GM19240 (cell line): ENCODE measurements around the gene RAB14.

Source experiments
- DNase-seq: peaks from one replicate; pipeline ENCODE4 v3.0.0; 2011; ENCODE audit warnings: low spot score; ENCODE audit not compliant: insufficient read length

The RAB14 gene

DNA sequence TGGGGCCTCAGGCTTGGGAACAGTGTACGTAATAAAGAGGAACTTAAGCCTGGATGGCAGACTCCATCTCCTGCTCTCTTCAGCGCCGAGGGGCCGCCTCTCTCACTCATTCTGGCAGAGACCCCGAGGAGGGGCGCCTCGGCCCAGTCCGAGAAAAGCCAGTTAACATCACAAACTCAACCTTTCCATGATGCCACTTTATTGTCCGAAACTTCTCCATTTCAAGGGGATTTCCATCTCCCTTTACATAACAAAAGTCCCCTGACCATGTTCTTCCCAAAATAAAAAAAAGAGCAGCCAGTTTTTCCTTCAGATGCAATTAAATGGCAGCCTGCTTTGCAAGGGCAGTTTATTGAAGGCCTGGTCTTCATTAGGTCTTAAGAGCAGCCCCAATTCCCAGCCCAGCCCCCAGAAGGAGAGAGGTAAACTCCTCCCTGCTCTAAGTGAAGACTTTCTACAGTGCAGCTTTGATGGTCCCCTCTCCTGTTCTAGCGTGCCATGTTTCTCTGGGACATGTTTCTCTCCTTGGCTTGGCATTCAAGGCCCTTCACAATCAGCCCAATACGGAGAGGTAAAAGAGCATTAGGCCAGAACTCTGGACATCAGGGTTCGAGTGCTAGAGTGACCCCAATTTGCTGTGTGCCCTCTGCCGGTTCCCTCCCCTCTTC lies 19.5 kb upstream of the RAB14 start:
- DNase-seq: no peak

DNA sequence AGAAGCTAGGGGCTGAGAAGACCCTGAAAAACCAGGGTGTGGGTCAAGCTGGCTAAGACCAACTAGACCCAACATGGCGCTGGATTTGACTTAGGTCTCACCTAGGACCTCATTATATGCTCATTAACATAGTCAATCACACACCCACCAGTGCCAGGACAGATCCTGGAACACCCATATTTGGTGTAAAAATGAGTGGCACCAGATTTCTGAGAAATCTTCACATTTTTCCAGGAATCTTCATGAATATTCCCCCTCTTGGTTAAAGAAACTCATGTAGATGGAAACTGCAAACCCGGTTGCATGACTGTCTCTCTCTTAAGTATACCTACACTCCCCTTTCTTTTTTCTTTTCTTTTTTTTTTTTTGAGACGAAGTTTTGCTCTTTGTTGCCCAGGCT lies 17.9 kb upstream of the RAB14 start:
- DNase-seq: no peak

- no peak for DNase-seq
These were observed 16.8 kb upstream of the RAB14 start for GRCh38 chr9:121218357-121219027.

DNA sequence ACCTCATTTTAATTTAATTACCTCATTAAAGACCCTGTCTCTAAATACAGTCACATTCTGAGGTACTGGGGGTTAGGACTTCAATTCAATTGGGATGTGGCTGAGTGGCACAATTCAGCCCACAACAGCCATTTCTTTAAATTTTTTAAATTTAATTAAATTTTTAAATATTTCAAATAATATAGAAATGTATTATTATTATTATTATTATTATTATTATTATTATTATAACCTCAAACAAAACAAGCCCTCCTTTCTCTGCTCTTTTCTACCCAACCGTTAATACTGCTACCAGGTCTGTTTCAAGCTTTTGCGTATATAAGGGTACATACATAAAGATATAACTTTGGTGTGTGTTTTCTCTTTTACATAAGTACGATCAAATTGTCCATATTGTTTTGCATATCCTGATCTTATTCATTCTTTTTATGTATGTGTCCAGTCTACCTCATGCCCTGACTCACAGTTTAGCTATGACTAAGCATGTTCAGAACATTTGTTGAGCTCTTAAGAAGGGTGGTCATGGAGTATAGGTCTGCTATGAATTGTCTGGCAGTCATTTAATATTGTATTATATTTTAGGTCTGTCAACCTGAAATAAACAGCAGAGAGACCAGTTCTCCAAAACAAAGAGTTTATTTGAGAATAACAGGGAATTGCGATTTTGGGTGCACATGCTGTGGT lies 16.1 kb upstream of the RAB14 start:
- DNase-seq: no peak

DNA sequence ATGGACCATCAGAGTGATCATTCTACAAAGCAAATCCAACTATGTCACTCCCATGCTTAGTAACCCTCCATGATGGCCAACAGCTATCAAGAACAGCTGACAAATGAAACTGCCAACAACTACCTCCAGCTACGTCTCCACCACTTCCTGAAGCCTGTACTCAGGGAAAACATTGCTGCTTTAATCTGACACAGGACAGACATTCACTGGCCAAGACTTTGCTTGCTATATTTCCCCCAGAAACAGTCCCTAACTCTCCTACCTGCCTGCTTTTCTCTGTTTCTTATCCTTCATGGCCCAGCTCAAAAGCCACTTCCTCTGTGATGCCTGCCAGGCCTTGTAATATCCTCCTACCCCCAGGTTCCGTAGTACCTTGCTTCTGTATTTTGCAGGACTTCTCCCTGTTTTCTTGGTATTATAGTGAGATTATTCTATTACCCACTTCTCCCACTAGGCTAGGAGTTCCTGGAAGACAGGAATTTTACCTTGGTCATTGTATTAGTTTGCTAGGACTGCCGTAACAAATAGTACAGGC lies 14.7 kb upstream of the RAB14 start:
- no peak for DNase-seq

DNA sequence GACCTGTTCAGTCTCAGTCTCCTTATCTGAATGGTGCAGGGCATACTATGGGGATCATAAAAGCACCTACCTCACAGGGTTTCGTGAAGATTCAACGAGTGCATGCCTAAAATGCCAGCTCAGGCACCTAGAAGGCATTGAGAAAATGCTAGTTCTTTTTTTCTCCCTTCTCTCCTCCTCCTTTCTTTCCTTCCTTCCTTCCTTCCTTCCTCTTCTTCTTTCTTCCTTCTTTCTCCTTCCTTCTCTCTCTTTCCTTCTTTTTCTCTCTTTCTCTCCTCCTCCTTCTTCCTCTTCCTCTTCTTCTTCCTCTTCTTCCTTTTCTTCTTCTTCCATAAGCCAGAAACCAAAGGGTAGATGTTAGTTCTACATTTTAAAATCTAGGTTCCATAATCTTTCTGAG lies 12.3 kb upstream of the RAB14 start:
- DNase-seq: no peak

DNA sequence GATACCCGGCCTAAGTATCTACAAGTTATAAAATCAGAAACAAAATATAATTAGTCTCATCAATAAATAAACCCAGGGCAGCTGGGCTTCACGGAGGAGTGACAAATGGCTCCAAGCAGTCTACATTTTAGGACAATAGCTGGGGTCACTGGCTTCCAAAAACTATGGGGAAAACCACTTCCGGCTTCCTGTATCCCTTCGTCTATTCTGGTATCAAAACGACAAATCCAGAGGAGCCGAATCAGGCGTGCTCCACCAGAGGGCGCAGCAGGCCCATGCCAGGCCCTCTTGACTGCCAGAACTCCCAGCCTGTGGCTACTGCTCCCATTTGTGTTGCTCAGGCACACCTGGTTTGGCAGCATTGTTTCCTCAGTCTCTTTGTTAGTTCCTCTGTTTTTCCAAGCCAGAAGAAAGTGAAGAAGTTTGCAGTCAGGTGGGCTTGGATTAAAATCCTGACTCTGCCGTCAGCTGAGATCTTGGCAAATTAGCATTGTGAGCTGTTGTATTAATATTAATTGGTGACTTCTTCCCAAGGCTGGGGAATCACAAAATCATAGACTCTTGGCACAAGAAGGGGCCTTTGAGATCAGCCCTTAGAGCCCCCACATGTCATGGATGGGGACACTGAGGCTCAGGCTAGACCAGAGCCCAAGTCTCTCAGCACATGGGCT lies 11.6 kb upstream of the RAB14 start:
- peak; percentile 40 for DNase-seq

DNA sequence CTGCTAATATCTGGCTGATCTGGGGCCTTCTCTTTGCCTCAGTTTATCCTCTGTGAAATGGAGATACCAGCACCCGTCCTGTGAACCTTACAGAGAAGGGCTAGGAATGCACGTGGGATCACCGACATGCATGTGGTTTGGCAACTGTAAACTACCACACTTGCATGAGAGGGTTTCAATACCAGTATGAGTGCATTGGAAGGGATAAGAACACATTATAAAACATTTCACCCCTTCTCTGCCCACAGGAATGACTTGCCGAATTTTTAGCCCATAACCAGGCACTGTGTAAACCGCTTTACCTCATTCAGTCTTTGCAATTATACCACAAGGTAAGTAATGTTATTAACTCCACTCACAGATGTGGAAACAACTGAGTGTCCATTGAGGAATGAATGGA lies 8.9 kb upstream of the RAB14 start:
- DNase-seq: no peak

DNA sequence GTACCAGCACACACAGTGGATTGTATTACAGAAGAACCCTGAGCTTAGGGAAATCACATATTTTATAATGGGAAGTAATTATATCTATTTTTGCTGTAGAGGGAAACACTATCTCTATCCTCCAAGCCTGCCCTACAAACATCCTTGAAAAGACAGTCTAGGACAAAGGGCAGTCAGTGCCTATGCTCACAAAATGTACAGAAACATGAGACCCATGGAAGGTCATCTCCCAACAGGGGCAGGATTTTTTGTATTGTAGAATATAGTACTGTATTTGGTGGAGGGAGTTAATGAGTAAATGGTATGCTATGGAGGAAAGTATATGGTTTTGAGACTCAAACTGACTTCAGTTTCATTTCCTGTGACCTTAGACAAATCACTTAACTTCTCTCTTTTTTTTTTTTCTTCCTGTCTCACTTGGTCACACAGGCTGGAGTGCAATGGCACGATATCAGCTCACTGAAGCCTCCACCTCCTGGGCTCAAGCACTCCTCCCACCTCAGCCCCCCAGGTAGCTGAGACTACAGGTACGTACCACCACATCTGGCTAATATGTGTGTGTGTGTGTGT lies 5.8 kb upstream of the RAB14 start:
- no peak for DNase-seq

- no peak for DNase-seq
These were observed 5.1 kb upstream of the RAB14 start for GRCh38 chr9:121206516-121207370.

GRCh38 chr9:121204611-121205010 lies 2.9 kb upstream of the RAB14 start:
- no peak for DNase-seq

DNA sequence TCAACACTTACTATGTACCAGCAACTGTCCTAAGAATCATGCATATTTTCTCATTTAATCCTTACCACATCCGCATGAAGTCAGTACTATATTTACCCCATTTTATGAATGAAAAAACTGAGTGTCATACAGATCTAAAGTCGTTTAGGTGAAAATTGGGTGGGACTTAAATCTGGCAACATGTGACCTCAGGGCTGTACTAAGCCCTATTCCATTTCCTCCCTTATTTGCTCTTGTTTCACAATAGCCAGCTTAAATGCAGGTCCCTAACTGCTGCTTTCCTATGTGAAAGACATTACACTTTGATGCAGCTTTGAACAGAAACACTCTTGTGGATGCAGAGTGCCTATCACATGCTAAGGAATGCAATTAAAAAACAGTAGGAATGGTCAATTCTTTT lies 2.5 kb upstream of the RAB14 start:
- no peak for DNase-seq

GRCh38 chr9:121201045-121201737 lies 478 bp downstream of the RAB14 start:
- DNase-seq: no peak

GRCh38 chr9:121200356-121200755 lies 1.3 kb downstream of the RAB14 start:
- DNase-seq: no peak

DNA sequence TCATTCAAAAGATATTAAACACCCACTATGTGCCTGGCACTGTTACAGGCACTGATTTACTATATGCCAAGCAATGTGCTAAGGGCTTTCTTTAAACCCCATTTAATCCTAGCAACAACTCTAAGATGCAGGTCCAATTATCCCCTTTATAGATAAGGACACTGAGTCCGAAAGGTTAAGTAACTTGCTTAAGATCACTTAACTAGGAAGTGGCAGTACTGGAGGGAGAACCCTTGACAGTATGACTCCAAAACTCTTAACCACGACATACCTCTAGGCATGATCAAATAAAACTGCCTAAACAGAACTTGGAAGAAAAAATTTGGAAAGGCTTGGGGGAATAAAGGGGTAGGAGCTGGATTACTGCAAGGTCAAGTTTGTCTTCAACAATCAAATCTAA lies 1.7 kb downstream of the RAB14 start:
- DNase-seq: no peak

- no peak for DNase-seq
These were observed 3.1 kb downstream of the RAB14 start for GRCh38 chr9:121198512-121199042.

GRCh38 chr9:121197132-121197531 lies 4.5 kb downstream of the RAB14 start:
- DNase-seq: no peak

DNA sequence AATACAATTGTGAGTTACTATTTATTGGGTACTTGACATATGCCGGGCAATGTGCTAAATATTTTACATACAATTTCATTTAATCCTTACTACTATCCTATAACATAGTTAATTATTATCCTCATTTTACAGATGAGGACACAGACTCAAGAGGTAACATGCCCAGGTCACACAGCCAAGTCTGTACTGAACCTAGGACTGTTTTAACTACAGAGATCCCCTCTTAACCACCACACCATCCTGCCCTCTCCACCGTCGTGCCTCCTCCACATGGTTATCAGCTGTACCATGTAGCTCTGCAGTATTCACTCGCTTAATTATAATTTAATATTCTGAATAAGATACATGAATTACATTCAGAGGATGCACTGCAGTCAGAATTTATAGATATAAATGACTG lies 5.3 kb downstream of the RAB14 start:
- DNase-seq: no peak

GRCh38 chr9:121194730-121195129 lies 6.9 kb downstream of the RAB14 start:
- no peak for DNase-seq
